ENCODE measurements around the gene PTPRE. TPM values are rescaled to one million over a fixed set of nuclear protein-coding genes. Genes with fewer than 3 reads are reported as not detected.

PTPRE gene
- total RNA-seq, 2 donors from 2014 or later: 6.5 to 8.9 TPM

GRCh38 chr10:127919418-127920271 lies 12.7 kb downstream of the PTPRE start:
- TF ChIP-seq CTCF (IDR thresholded peaks at IDR 0.05) (no peak), POLR2A (IDR thresholded peaks at IDR 0.05) (no peak)
- no peak overlapping the region for H3K4me3 ChIP-seq
- no peaks in the 10 kb centered on the region for H3K9me3 ChIP-seq
- H3K4me1 ChIP-seq: peaks cover 6% of the 10 kb centered on the region
- ATAC-seq: no peak
- intact Hi-C loops (cut with DNase I): no loop called here
- no peaks in the 10 kb centered on the region for H3K36me3 ChIP-seq (replicated peaks in 1 of 2; ENCODE audit: insufficient read depth in 1 of 2, low read depth in 2 of 2)
- H3K27me3 ChIP-seq: no peaks in the 10 kb centered on the region
- no peak for DNase-seq
- WGBS, 2 donors: 46 to 61% methylated on average over 11 to 12 of the region's 12 CpGs
- peak overlapping the region in 1 of 4 donors; percentile 30 for H3K27ac ChIP-seq

- 67 to 69% methylated on average over 11 of the region's 11 CpGs for WGBS, 2 donors
- no peak for ATAC-seq
- peaks cover 6% of the 10 kb centered on the region for H3K4me1 ChIP-seq
- no peak for DNase-seq
- TF ChIP-seq POLR2A (IDR thresholded peaks at IDR 0.05) (no peak), CTCF (IDR thresholded peaks at IDR 0.05) (no peak)
- no peaks in the 10 kb centered on the region for H3K9me3 ChIP-seq
- H3K27me3 ChIP-seq: no peaks in the 10 kb centered on the region
- no peak overlapping the region for H3K4me3 ChIP-seq
- intact Hi-C loops (cut with DNase I): no loop called here
- no peaks in the 10 kb centered on the region for H3K36me3 ChIP-seq (replicated peaks in 1 of 2; ENCODE audit: insufficient read depth in 1 of 2, low read depth in 2 of 2)
- peak overlapping the region in 1 of 4 donors; percentile 30 for H3K27ac ChIP-seq
Observed at GRCh38 chr10:127920306-127921074, 13.6 kb downstream of the PTPRE start.

GRCh38 chr10:127921075-127921752 lies 14.3 kb downstream of the PTPRE start:
- WGBS, 2 donors: 80 to 82% methylated on average over 10 to 11 of the region's 11 CpGs
- no peak for TF ChIP-seq CTCF (IDR thresholded peaks at IDR 0.05)
- no peak for TF ChIP-seq POLR2A (IDR thresholded peaks at IDR 0.05)
- peaks cover 6% of the 10 kb centered on the region for H3K4me1 ChIP-seq
- H3K27ac ChIP-seq: no peak overlapping the region
- DNase-seq (no peak), ATAC-seq (no peak)
- intact Hi-C loops (cut with DNase I): no loop called here
- no peak overlapping the region for H3K4me3 ChIP-seq
- no peaks in the 10 kb centered on the region for H3K27me3 ChIP-seq
- no peaks in the 10 kb centered on the region for H3K9me3 ChIP-seq
- H3K36me3 ChIP-seq (replicated peaks in 1 of 2; ENCODE audit: insufficient read depth in 1 of 2, low read depth in 2 of 2): no peaks in the 10 kb centered on the region

GRCh38 chr10:127921753-127922145 lies 14.8 kb downstream of the PTPRE start:
- Histone ChIP-seq H3K27ac (no peak overlapping the region), H3K4me3 (no peak overlapping the region), H3K27me3 (no peaks in the 10 kb centered on the region), H3K4me1 (peaks cover 6% of the 10 kb centered on the region), H3K9me3 (no peaks in the 10 kb centered on the region), H3K36me3 (replicated peaks in 1 of 2; ENCODE audit: insufficient read depth in 1 of 2, low read depth in 2 of 2) (no peaks in the 10 kb centered on the region)
- DNase-seq (no peak), ATAC-seq (no peak)
- 75 to 84% methylated on average over 2 of the region's 2 CpGs for WGBS, 2 donors
- TF ChIP-seq POLR2A (IDR thresholded peaks at IDR 0.05) (no peak), CTCF (IDR thresholded peaks at IDR 0.05) (no peak)
- intact Hi-C loops (cut with DNase I): no loop called here

Data from body of pancreas (tissue), 4 donors.